Activated T-cell treated with anti-CD3 and anti-CD28 coated beads, Interleukin-2, amount 50 U/mL, for 24 hours (primary cell): Measurements from ENCODE around the gene CFTR.

Experiments
- DNase-seq: peaks from one replicate; pipeline ENCODE4 v3.0.0-alpha.2; 2020
- H3K27ac Mint-ChIP-seq: 2 replicates; pipeline ENCODE4 v1.8.0; 2020; ENCODE audit warnings: mild to moderate bottlenecking, mixed read lengths
- H3K27me3 Mint-ChIP-seq: 2 replicates; pipeline ENCODE4 v1.8.0; 2020; ENCODE audit warnings: mixed read lengths
- H3K36me3 Mint-ChIP-seq: 2 replicates; pipeline ENCODE4 v1.8.0; 2020; ENCODE audit warnings: low read depth, mixed read lengths
- H3K4me1 Mint-ChIP-seq: 2 replicates; pipeline ENCODE4 v1.8.0; 2020; ENCODE audit warnings: low read depth, mixed read lengths
- H3K4me3 Mint-ChIP-seq: 2 replicates; pipeline ENCODE4 v1.8.0; 2020; ENCODE audit warnings: mild to moderate bottlenecking, moderate library complexity, mixed read lengths
- H3K9me3 Mint-ChIP-seq: 2 replicates; pipeline ENCODE4 v1.8.0; 2020; ENCODE audit warnings: mixed read lengths

Gene CFTR

DNA sequence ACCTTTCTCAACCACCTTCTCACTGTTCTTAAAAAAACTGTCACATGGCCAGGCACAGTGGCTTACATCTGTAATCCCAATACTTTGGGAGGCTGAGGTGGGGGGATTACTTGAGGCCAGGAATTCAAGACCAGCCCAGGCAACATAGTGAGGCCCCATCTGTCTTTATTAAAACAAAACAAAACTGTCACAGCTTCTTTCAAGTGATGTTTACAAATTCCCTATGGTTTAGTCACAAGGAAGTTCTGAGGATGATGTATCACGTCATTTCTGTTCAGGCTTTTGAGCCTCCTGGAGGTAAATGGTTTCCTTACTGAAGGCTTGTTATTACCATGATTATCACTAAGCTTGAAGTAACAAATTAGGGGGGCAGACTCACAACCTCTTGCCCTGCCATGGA, 186.2 kb downstream of the CFTR start:
- H3K36me3 Mint-ChIP-seq = no peaks in the 10 kb centered on the region
- H3K4me3 Mint-ChIP-seq = no peak overlapping the region
- H3K27me3 Mint-ChIP-seq = no peaks in the 10 kb centered on the region
- no peak for DNase-seq
- no peaks in the 10 kb centered on the region for H3K9me3 Mint-ChIP-seq
- no peak overlapping the region for H3K27ac Mint-ChIP-seq
- H3K4me1 Mint-ChIP-seq = no peaks in the 10 kb centered on the region

DNA sequence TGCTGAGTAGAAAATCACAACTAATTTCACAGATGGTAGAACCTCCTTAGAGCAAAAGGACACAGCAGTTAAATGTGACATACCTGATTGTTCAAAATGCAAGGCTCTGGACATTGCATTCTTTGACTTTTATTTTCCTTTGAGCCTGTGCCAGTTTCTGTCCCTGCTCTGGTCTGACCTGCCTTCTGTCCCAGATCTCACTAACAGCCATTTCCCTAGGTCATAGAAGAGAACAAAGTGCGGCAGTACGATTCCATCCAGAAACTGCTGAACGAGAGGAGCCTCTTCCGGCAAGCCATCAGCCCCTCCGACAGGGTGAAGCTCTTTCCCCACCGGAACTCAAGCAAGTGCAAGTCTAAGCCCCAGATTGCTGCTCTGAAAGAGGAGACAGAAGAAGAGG, 186.9 kb downstream of the CFTR start:
- no peak overlapping the region for H3K27ac Mint-ChIP-seq

DNA sequence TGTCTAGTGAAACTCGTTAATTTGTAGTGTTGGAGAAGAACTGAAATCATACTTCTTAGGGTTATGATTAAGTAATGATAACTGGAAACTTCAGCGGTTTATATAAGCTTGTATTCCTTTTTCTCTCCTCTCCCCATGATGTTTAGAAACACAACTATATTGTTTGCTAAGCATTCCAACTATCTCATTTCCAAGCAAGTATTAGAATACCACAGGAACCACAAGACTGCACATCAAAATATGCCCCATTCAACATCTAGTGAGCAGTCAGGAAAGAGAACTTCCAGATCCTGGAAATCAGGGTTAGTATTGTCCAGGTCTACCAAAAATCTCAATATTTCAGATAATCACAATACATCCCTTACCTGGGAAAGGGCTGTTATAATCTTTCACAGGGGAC, 187.6 kb downstream of the CFTR start:
- DNase-seq = no peak
- H3K27me3 Mint-ChIP-seq = no peaks in the 10 kb centered on the region

More for the DNA sequence above, 186.9 kb downstream of the CFTR start:
- DNase-seq = no peak
- Mint-ChIP-seq H3K4me1 (no peaks in the 10 kb centered on the region), H3K4me3 (no peak overlapping the region), H3K36me3 (no peaks in the 10 kb centered on the region), H3K27me3 (no peaks in the 10 kb centered on the region), H3K9me3 (no peaks in the 10 kb centered on the region)

DNA sequence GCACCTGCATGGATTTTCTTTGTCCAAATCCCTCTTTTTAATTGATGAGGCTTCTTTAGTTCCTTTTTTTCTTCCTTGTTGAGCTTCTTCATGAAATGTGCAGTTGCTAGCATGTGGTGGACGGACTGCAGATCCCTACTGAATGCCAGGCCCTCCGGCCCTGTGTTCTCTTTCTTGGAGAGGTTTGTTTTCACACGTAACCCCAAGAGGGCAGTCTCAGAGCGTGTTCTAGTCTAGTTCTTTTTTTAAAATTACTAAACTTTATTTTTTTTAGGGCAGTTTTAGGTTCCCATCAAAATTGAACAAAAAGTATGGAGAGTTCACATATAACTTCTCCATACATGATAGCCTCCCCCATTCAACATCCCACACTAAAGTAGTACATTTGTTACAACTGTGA, 190.0 kb downstream of the CFTR start:
- Mint-ChIP-seq H3K36me3 (no peaks in the 10 kb centered on the region), H3K9me3 (no peaks in the 10 kb centered on the region), H3K27ac (no peak overlapping the region), H3K27me3 (no peaks in the 10 kb centered on the region), H3K4me3 (no peak overlapping the region), H3K4me1 (no peaks in the 10 kb centered on the region)
- no peak for DNase-seq

More for the DNA sequence above, 187.6 kb downstream of the CFTR start:
- H3K4me3 Mint-ChIP-seq = no peak overlapping the region
- no peaks in the 10 kb centered on the region for H3K4me1 Mint-ChIP-seq
- H3K9me3 Mint-ChIP-seq = no peaks in the 10 kb centered on the region
- no peak overlapping the region for H3K27ac Mint-ChIP-seq
- no peaks in the 10 kb centered on the region for H3K36me3 Mint-ChIP-seq

DNA sequence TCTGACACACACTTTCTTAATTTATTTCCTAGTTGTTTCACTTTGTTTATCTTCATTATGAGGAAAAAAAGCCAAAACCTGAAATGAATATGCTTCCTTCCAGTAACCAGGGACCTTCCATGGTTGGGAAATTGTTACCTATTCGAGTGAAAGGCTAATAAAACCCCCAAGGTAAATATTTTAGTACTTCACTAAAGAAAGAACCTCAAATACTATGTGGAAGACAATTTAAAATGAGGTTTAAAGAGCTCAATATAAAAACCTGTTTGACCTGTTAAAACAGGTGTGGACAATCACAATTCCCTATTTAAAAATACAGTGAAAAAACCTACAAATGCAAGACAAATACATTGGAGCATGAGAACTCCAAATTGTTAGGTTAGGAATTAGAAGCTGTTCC, 192.6 kb downstream of the CFTR start:
- H3K4me1 Mint-ChIP-seq = no peaks in the 10 kb centered on the region
- no peak overlapping the region for H3K27ac Mint-ChIP-seq
- no peak for DNase-seq
- no peak overlapping the region for H3K4me3 Mint-ChIP-seq
- no peaks in the 10 kb centered on the region for H3K27me3 Mint-ChIP-seq
- no peaks in the 10 kb centered on the region for H3K36me3 Mint-ChIP-seq
- no peaks in the 10 kb centered on the region for H3K9me3 Mint-ChIP-seq

DNA sequence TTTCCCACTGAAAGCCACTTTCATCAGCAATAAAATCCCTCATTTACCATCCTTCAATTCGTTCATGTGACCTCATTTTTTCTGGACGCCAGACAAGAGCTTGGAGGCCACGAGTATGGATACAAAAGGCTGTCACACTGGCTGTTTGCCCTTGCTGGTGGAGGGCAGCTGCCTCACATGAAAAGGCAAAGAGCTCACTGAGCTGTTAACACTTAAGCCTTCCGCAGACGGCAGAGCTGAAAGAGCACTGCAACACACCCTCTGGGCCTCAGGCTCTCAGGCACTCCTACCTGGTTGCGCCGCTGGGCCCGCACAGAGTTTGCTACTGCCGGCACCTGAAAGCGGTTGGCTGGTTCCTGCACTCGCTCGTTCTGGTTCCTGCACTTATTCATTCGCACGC, 193.5 kb downstream of the CFTR start:
- Mint-ChIP-seq H3K36me3 (no peaks in the 10 kb centered on the region), H3K4me3 (no peak overlapping the region), H3K27ac (no peak overlapping the region), H3K9me3 (no peaks in the 10 kb centered on the region), H3K4me1 (no peaks in the 10 kb centered on the region), H3K27me3 (no peaks in the 10 kb centered on the region)
- DNase-seq = no peak

DNA sequence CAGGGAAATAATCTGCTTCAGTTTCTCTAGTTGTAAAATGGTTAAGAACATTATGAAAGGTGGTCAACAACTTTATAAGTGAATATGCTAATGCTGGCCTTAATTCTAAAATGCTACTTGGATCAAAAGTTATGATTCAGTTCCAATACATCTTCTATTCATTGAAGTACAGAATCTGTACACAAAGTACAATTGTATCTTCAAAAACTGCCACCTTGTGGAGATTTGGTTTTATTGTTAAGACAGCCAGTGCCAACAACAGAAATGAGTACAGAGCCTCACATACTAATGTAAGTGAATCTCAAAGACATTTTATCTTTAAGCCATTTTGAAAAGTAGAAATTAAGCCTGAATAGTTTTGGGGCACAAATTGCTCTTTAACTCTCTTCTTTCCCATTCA, 194.0 kb downstream of the CFTR start:
- no peaks in the 10 kb centered on the region for H3K4me1 Mint-ChIP-seq
- H3K27ac Mint-ChIP-seq = no peak overlapping the region
- no peaks in the 10 kb centered on the region for H3K36me3 Mint-ChIP-seq
- DNase-seq = no peak
- no peaks in the 10 kb centered on the region for H3K27me3 Mint-ChIP-seq
- no peak overlapping the region for H3K4me3 Mint-ChIP-seq
- no peaks in the 10 kb centered on the region for H3K9me3 Mint-ChIP-seq

DNA sequence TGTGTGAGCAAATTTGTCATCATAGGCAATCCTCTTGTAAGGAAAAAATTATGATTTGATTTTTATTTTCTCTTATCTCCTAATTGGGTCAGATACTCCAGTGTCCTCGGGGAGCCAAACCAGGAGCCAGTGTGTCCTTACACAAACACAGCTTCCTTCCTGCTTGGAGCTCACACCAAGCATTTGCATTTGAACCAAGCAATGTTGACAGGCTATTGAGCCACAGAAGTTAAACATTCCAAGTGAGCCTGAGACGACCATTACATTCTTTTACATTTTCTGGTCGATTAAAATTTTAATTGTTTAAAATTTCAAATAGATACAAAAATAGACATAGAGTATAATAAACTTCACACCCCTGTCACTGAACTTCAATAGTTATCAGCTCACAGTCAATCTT, 194.8 kb downstream of the CFTR start:
- no peaks in the 10 kb centered on the region for H3K4me1 Mint-ChIP-seq
- H3K27me3 Mint-ChIP-seq = no peaks in the 10 kb centered on the region
- H3K4me3 Mint-ChIP-seq = no peak overlapping the region
- H3K9me3 Mint-ChIP-seq = no peaks in the 10 kb centered on the region
- no peak overlapping the region for H3K27ac Mint-ChIP-seq
- no peak for DNase-seq
- H3K36me3 Mint-ChIP-seq = no peaks in the 10 kb centered on the region

DNA sequence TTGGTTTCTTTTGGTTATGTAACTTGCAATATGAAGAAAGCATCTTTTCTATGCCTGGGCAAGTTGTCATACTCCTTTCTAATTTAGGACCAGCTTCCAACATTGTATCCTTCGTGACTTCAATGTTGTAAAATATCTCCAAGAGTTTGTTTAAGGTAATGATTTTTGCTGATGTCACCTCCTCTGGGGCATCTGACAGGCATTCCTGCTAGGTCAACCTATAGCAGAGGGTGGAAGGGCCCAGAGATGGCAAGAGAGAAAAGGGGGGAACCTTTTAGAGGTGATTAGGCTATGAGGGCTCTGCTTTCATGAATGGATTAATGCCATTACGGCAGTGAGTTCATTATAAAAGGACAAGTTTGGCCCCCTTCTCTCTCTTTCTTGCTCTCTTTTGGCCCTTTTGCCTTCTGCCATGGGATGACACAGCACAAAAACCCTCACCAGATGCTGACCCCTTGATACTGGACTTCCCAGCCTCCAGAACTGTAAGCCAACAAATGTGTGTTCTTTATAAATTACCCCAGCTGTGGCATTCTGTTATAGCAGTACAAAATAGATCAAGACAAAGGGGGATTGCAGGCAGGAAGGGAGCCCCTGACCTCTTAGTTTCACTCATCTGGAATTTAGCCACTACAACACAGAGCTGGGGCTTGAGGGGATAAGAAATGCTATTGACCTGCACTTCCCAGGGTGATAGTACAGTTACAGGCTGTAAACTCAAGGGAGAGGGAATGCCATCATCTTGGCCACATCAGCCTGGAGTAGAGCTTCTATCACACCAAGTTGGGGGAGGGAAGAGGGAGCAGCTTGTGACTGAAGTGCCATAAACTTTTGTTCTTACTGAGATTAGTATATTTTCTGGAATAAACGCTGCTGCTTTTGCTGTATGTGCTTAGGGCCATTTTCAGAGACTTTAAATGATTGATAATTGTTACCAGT, 195.9 kb downstream of the CFTR start:
- Mint-ChIP-seq H3K27me3 (no peaks in the 10 kb centered on the region), H3K27ac (no peak overlapping the region)
- DNase-seq = no peak

DNA sequence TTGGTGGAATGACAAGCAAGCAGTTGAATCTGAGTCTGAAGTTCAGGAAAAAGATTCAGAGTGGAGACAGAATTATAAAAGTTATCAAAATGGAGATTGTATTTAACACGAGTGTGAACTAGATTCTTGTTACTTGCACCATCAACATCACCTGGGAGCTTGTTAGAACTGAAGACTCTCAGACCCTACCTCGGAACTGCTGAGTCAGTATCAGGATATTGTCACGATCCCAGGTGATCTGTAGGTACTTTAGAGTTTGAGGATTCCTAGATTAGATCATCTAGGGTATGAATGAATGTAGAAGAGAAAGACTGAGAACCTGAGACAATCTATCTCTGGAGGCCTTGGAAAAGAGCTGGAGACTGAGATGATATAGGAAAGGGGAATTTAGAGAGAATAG, 199.3 kb downstream of the CFTR start:
- H3K27me3 Mint-ChIP-seq = no peaks in the 10 kb centered on the region
- DNase-seq = no peak
- no peak overlapping the region for H3K27ac Mint-ChIP-seq
- H3K4me3 Mint-ChIP-seq = no peak overlapping the region
- H3K9me3 Mint-ChIP-seq = no peaks in the 10 kb centered on the region
- H3K36me3 Mint-ChIP-seq = no peaks in the 10 kb centered on the region
- no peaks in the 10 kb centered on the region for H3K4me1 Mint-ChIP-seq

More for the DNA sequence above, 195.9 kb downstream of the CFTR start:
- H3K36me3 Mint-ChIP-seq = no peaks in the 10 kb centered on the region
- no peak overlapping the region for H3K4me3 Mint-ChIP-seq
- no peaks in the 10 kb centered on the region for H3K4me1 Mint-ChIP-seq
- H3K9me3 Mint-ChIP-seq = no peaks in the 10 kb centered on the region

DNA sequence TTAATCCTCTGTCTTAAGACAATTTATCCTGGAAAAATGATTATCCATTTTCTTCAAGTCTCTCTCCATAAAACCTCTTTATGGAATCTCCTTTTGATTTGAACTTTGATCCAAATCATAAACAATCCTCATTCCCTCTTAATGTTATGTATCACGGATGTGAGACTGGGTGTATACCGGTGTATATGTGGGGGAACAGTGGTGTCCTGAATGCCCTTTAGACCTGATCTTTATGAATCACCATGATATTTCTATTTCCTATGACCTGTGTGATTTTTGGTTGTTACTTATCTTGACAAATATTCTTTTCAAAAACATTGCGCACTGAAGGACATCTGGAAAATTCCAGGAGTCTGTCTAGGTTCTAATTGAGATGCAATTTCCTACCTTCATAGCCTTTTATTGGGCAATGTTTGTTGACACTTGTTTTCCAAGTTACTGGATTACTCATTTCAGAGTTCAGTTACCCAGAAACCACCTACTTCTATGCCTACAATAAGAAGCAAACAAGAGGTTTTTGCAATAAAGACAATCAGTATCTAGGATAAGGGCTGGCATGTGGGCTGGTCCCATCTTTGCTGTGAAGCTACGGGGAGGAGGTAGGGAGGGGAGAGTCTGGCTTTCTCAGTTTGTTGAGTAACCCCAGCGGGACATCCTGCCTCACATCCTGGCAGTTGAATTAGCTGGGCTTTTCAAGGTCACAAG, 203.0 kb downstream of the CFTR start:
- no peaks in the 10 kb centered on the region for H3K9me3 Mint-ChIP-seq
- H3K4me3 Mint-ChIP-seq = no peak overlapping the region
- no peaks in the 10 kb centered on the region for H3K36me3 Mint-ChIP-seq
- DNase-seq = no peak
- H3K4me1 Mint-ChIP-seq = no peaks in the 10 kb centered on the region
- no peak overlapping the region for H3K27ac Mint-ChIP-seq
- no peaks in the 10 kb centered on the region for H3K27me3 Mint-ChIP-seq

DNA sequence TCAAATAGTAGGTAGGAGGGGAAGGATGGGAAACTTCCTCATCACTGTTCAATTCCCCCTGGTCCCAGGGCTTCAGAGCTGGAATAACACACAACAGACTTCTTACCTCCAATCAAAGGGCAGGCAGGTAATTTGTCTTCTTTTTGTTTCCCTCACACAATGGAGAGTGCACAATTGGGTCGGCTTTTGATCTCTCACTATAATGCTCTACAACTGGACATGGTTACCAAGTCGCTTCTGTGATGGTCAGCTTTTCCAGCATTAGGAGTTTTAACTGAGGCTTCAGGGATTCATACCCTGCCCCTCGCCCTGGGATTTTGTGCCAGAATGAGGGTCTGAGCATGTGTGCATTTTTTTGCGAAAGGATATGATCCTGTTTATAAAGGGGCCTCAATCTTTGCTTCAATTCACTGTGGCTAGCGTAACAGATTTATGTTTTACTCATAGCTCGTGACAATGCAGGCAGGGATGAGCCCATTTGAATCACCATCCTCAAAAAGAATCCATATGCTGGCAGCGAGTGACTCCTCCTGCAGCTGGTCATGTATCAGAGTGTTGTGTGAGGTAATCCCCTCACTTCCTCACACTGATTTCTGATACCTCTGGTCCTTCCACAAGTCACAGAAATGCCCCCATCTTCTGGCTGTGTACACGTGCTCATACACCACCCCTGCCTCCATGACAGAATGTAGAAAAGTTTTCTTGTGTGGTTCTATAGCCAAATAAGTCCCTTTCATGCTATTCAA, 203.8 kb downstream of the CFTR start:
- H3K27ac Mint-ChIP-seq = no peak overlapping the region
- no peak for DNase-seq
- no peaks in the 10 kb centered on the region for H3K36me3 Mint-ChIP-seq
- no peaks in the 10 kb centered on the region for H3K27me3 Mint-ChIP-seq
- no peak overlapping the region for H3K4me3 Mint-ChIP-seq
- H3K9me3 Mint-ChIP-seq = no peaks in the 10 kb centered on the region
- no peaks in the 10 kb centered on the region for H3K4me1 Mint-ChIP-seq

DNA sequence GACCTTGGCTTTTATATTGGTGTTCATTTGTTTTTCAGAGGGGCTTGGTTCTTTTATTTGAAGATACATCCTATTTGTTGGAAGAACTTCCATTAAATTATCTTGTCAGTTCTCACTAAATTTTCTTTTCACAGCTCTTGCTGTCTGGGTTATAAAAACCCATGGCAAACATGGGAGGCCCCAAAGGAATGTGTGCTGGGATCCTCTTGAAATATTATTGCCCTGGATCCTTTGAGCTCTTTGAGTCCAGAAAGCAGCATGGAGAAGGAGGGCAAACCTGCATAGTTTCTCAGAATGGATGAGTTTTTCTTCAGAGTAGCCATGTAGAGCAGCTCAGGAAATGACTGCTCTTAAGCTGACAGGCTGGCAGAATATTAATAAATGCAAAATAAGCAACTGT, 206.0 kb downstream of the CFTR start:
- Mint-ChIP-seq H3K9me3 (no peaks in the 10 kb centered on the region), H3K4me1 (no peaks in the 10 kb centered on the region), H3K27me3 (no peaks in the 10 kb centered on the region), H3K4me3 (no peak overlapping the region), H3K27ac (no peak overlapping the region), H3K36me3 (no peaks in the 10 kb centered on the region)
- no peak for DNase-seq

DNA sequence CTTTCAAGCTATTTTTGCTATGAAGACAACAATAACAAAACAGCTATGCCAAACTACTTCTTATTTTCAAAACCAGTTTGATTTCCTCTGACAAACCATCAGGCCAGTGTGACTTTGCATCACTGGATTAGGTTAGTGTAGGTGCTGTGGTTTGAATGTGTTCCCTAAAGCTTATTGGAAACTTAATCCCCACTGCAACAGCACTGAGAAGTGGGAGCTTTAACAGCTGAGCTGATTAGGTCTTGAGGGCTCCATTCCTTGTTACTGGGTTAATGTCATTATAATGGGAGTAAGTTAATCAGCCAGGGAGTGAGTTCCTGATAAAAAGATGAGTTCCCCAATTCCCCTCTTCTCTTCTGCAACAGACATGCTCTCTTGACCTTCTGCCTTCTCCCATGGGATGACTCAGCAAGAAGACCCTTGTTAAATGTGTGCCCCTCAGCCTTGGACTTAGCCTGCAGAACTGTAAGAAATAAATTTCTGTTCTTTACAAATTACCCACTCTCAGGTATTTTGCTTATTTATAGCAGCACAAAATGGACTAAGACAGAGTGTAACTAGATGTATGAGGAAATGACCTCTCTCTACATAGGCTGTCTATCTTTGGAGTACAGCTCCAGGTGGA, 206.6 kb downstream of the CFTR start:
- no peak for DNase-seq
- H3K27ac Mint-ChIP-seq = no peak overlapping the region
- no peaks in the 10 kb centered on the region for H3K9me3 Mint-ChIP-seq
- no peaks in the 10 kb centered on the region for H3K27me3 Mint-ChIP-seq
- H3K4me3 Mint-ChIP-seq = no peak overlapping the region
- no peaks in the 10 kb centered on the region for H3K4me1 Mint-ChIP-seq
- no peaks in the 10 kb centered on the region for H3K36me3 Mint-ChIP-seq
